K562 (cell line): Measurements from ENCODE around the gene PIP4K2C.

Experiments used
- ETV6 ChIP-seq, 3 experiments: fragments of 150-350 bp in 1 of 3; sonication (generic) in 1 of 3; formaldehyde crosslinking in 1 of 3; IDR thresholded peaks; 2 replicates each; pipeline versions ENCODE4 v1.6.1 to v1.8.0; 2014 to 2022; ENCODE audit warnings: borderline replicate concordance in 2 of 3, low read depth in 2 of 3, antibody characterized with exemption in 1 of 3, low read length in 1 of 3, mild to moderate bottlenecking in 1 of 3, missing genetic modification reagents in 1 of 3
- GABPA ChIP-seq: fragments of 200-800 bp; sonication (Bioruptor generic); conservative IDR thresholded peaks from 2 replicates; pipeline ENCODE4 v1.6.1; 2016; ENCODE audit warnings: low read depth, missing genetic modification characterization, missing compliant biosample characterization

DNA sequence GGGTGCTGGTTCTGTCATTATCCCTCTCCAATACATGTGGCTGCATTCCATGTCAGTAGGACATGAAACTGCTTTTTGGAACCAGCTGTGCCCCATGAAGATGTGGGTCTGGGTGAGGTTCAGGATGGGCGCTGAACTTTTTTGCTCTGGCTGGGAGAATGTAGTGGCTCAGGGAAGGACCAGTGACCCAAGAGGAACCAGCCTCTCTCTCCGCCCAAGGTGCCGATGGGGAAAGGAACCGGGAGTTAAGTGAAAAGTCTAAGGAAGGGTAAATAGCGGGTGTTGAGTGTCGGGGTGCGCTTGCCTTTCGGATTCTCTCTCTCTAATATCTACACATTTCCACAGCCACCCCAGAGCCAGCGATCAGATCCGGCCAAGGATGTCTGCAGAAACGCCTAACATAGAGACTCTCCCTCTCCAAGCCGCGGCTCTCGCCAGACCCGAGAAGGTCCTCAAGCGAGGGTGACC is 28.0 kb downstream of the PIP4K2C start:
- TF ChIP-seq GABPA (no peak), ETV6 (IDR thresholded peaks at IDR 0.05; ENCODE audit: borderline replicate concordance in 1 of 2, low read depth in 2 of 2, low read length in 1 of 2) (no peak), ETV6 (CRISPR knock-in tag; IDR thresholded peaks at IDR 0.05; ENCODE audit: borderline replicate concordance) (no peak)
